ENCODE results near the gene CACNA2D4. TPM values are rescaled to one million over a fixed set of nuclear protein-coding genes. Genes with fewer than 3 reads are reported as not detected.

CACNA2D4 gene, protein sequence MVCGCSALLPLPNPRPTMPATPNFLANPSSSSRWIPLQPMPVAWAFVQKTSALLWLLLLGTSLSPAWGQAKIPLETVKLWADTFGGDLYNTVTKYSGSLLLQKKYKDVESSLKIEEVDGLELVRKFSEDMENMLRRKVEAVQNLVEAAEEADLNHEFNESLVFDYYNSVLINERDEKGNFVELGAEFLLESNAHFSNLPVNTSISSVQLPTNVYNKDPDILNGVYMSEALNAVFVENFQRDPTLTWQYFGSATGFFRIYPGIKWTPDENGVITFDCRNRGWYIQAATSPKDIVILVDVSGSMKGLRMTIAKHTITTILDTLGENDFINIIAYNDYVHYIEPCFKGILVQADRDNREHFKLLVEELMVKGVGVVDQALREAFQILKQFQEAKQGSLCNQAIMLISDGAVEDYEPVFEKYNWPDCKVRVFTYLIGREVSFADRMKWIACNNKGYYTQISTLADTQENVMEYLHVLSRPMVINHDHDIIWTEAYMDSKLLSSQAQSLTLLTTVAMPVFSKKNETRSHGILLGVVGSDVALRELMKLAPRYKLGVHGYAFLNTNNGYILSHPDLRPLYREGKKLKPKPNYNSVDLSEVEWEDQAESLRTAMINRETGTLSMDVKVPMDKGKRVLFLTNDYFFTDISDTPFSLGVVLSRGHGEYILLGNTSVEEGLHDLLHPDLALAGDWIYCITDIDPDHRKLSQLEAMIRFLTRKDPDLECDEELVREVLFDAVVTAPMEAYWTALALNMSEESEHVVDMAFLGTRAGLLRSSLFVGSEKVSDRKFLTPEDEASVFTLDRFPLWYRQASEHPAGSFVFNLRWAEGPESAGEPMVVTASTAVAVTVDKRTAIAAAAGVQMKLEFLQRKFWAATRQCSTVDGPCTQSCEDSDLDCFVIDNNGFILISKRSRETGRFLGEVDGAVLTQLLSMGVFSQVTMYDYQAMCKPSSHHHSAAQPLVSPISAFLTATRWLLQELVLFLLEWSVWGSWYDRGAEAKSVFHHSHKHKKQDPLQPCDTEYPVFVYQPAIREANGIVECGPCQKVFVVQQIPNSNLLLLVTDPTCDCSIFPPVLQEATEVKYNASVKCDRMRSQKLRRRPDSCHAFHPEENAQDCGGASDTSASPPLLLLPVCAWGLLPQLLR
- total RNA-seq, result under 1 TPM; under 0.01 to 0.34 TPM

DNA sequence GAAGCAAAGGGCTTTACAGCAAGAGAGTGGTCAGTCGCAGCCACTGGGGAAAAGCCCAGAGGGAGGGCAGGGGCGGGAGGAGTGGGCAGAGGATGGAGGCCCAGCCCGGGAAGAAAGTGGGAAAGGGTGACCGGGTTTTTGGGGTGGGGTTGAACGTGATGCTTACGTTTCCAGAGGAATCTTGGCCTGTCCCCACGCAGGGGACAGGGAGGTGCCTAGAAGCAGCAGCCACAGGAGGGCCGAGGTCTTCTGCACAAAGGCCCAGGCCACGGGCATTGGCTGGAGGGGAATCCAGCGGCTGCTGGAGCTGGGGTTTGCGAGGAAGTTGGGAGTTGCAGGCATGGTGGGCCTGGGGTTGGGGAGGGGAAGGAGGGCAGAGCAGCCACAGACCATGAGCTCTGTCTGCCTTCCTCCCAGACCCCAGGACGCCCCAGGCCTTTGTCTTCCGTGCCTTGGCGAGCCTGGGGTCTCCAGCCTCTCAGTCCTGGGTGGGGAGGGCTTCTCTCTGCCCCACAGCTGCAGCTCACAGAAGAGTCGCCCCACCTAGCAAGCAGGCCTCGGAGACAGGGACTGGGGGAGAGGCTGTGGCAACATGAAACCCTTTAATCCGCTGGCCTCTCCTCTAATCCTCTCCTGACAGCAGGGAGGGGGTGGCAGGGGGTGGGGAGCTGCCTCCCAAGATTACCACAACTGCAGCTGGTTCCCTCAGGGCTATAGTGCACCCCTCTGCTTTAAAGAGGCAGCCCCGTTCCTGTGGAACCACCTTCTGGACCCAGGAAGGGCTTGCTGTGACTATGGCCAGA, at the start of gene CACNA2D4:
Gene CACNA2D4 (minus strand): TSS at position 572 of the 803 bp plus-strand sequence. CDS start 179 bp downstream, at position 393.

GRCh38 chr12:1820191-1820895, 98.1 kb downstream of the CACNA2D4 start, which contains the start of gene LRTM2:
TSS of gene LRTM2 (plus strand) at chr12:1820565. CDS start at chr12:1828149, 7,584 bp downstream.

Other genes with a start within 250 kb of the CACNA2D4 start
- 10 to 100 TPM; 42.3 to 58.9 TPM for gene ADIPOR2, start 227.6 kb downstream of the CACNA2D4 start, total RNA-seq
- gene LRTM2, start 98.1 kb downstream of the CACNA2D4 start, total RNA-seq, result not detected
- gene DCP1B, start 85.8 kb upstream of the CACNA2D4 start, total RNA-seq, result 10 to 100 TPM; 12.3 to 15.8 TPM
- gene CACNA1C, start 134.3 kb upstream of the CACNA2D4 start, total RNA-seq, result not detected

Data from melanocyte of skin (primary cell).